Colon (tissue), 2 donors: ENCODE data around the gene HEXA.

ENCODE experiments used
- FAIRE-seq: peaks from 2 replicates; lab custom pipeline; 2012; peaks lifted over from hg19 to GRCh38; lab: Jason Lieb, UNC
- donor health status: control.
- donor health status: control.

The HEXA gene

GRCh38 chr15:72375501-72375845 lies 341 bp downstream of the HEXA start:
- FAIRE-seq: no peak

DNA sequence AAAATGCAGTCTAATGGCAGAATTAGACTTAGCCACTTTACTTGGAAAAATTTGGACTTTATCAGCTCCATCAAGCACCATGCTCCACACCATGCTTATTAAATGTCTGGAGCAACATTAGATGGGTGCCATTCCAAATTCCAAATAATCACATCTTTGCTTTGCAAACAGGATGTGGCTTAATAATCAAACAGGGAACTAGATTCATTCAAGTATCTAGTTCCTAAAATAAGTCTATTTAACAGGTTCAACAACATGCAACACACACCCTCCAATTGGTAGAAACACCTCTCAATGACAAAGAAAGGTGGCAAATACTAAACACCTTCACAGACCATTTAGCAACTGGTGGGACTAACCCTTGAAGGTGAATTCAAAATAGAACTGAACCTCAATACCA lies 3.5 kb downstream of the HEXA start:
- no peak for FAIRE-seq

GRCh38 chr15:72369964-72370363 lies 5.8 kb downstream of the HEXA start:
- no peak for FAIRE-seq

- no peak for FAIRE-seq
Observed at GRCh38 chr15:72368899-72369298, 6.9 kb downstream of the HEXA start.

DNA sequence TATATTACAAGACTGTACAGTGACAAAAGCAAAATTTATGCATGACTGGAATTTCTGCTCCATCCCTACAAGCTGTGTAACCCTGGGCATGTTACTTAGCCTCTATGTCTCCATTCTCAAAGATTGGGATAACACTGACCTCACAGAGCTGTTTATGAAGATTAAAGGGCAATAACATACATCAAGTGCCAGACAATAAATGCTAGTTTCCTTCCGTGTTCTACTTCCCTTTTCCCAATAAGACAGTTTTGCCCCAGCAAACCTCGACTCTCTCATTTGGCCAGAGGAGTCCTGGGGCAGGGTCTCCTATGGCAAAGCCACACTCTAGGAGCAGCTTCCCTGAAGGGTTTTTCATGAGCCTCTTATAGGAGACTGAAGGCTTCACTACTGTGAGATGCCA lies 7.5 kb downstream of the HEXA start:
- FAIRE-seq: no peak

DNA sequence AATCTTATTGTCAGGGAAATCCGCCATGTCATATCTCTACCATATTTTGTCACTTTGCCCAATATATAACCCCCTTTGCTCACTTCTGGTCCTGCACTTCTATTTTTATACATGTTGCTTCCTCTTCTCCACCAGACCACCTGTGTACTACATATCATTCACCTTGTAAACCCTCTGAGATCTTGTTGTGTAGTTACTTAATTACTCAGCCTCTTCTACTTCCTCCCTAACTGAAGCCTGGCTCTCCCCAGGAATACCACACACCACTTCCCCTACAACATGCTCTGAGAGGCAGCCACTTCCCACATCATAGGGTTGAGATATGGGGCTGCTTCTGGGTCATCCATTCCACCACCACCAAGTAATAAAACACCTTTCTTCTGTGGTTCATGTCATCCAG lies 10.0 kb downstream of the HEXA start:
- FAIRE-seq: no peak

DNA sequence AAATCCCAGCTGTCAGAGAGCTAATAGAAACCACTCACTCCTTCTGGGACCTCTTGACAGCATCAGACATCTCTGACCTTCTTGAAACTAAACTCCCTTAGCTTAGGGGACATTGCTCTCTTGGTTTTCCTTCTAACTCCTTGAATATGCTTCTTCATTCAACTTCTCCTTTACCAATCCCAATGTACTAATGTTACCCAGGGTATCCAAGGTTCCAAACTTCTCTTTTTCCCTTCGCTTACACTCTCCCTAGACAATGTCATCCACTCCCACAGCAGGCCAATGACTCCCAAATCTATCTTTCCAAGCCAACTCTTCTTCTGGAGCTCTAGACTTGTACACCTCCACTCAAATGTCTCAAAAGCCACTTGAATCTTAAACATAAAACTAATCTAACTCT lies 14.6 kb downstream of the HEXA start:
- no peak for FAIRE-seq

GRCh38 chr15:72358650-72359171 lies 17.1 kb downstream of the HEXA start:
- no peak for FAIRE-seq

DNA sequence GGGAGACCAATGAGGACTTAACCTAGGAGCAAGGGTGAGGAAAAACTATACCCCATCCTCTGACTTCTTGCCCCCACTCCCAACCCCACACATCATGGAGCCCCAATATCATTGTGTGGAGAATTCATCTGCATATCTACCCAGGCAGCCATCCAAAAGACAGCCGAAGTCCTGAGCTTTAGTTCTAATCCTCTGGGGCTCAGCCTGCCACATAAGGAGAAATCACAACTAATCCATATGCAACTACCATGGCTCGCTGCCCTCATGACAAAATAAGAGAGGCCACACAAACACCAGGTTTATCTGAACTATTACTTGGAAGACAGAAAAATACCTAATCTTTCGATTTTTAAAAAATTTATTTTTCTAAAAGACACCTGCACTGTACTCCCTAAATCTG lies 17.7 kb downstream of the HEXA start:
- no peak for FAIRE-seq

- no peak for FAIRE-seq
Observed at GRCh38 chr15:72354496-72354895, 21.3 kb downstream of the HEXA start.

GRCh38 chr15:72353266-72353665 lies 22.5 kb downstream of the HEXA start:
- no peak for FAIRE-seq

DNA sequence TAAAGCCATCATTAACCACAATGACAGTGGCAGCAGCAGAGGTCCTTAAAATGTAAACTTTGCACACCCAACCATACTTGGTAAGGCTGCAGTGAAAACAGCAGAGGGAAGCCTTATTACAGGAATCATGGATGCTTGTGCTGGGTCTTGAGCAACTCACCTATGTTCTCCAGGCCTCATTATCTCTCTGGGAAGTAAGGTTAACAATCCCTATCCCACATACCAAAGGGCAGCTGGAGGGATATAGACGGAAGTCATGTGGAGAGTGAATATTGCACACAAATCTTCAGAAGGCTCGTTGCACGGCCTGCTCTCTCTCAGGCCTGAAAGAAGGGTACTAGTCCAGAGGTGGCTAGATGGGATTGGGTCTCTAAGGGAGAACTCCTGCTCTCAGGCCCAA lies 30.0 kb downstream of the HEXA start:
- FAIRE-seq: no peak

DNA sequence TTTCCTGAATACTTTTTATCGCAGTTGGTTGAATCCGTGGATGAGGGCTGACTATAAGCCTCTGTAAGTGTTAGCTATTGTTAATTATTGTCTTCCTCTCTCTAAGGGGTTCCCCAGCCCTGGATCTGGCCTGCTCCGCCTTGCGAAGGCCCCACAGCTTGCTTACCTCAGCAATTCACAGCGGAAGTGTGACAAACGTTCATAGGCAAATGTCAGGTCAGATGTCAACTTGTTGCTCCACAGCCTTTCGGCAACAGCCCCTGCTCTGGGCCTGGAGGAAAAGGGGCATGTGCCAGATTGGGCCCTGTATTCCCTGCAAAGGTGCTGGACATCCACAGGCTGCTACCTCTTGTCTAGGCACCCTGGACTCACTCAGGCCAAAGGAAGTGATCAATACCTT lies 30.5 kb downstream of the HEXA start:
- no peak for FAIRE-seq

DNA sequence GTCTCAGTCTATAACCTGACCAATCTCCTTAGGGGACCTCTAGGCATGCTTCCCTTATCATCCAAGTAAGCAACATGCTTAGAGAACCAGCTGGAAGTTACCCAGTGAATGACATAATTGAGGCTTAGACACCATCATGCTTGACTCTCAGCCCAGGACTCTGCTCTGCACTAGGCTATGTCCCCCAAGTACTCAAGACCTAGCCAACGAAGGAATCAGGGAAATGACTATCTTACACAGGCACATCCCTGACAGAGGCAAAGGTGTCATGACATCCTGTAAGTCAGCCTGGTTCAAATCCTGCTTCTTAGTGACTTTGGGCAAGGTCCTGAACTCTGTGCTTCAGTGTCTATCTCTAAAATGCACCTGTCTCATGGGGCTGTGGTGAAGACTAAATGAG lies 31.2 kb downstream of the HEXA start:
- FAIRE-seq: no peak

DNA sequence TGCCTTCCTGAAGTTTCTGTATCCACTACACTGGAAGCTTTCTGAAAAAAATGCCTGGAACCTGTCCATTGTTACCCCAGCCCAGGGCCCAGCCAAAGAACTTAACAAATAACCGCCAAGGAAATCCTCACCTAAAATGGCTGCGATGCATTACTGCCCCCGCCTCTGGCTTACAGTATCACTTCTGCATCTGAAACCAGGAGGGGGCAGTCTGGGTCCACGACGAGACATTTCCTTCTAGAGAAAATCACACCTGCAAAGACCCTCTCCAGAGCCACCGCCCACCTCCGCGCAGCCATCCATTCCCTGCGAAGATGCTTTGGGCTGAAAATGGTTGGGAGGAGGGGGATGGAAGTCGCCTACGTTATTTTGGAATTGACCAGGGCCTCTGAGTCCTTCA lies 33.4 kb downstream of the HEXA start:
- no peak for FAIRE-seq

DNA sequence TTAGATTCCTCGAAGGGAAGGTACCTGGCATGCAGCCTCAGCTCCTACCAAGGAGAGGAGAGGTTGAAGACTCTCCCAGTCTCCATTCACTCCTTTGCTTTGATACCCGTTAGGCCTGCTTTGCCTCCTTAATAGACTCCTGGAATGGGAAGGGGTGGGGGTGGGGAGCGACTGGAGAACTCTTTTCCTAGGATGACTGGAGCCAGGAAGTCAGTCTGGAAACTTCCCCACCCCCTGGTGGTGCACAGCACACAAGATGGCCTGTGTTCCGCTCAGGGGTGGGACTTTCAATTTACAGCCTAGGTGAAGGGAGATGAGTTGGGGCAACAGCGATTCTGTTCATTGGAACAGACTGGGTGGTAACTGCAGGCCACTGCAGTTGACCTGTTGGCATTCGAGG lies 34.5 kb downstream of the HEXA start:
- FAIRE-seq: no peak

DNA sequence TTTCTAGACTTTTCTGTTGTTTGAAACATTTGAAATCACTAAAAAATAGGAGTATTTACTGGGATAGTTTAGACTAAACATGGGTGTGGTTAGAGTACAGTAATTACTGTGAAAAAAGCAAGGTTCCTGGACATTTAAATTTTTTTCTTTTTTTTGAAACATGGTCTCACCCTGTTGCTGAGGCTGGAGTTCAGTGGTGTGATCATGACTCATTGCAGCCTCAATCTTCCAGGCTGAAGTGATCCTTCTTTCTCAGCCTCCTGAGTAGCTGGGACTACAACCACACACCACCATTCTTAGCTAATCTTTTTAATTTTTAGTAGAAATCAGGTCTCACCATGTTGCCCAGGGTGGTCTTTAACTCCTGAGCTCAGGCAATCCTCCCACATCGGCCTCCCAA lies 35.4 kb downstream of the HEXA start:
- FAIRE-seq: no peak

GRCh38 chr15:72339777-72340177 lies 36.0 kb downstream of the HEXA start:
- no peak for FAIRE-seq

- FAIRE-seq: no peak
Observed at GRCh38 chr15:72338617-72339321, 37.0 kb downstream of the HEXA start.

DNA sequence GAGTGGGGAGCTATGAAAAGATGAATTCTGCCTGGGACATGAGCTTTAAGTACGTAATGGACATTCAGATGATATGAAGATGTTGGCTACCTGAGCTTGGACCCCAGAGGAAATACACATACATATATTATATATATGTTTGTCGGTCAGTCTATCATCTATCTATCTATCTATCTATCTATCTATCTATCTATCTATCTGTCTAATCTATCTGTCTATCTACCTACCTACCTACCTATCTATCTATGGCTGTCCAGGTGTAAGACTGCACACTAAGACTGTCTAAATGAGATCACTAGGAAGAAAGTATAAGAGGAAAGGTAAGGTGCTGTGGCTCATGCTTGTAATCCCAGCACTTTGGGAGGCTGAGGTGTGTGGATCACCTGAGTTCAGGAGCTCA lies 37.7 kb downstream of the HEXA start:
- no peak for FAIRE-seq

GRCh38 chr15:72334842-72335241 lies 41.0 kb downstream of the HEXA start:
- FAIRE-seq: no peak

DNA sequence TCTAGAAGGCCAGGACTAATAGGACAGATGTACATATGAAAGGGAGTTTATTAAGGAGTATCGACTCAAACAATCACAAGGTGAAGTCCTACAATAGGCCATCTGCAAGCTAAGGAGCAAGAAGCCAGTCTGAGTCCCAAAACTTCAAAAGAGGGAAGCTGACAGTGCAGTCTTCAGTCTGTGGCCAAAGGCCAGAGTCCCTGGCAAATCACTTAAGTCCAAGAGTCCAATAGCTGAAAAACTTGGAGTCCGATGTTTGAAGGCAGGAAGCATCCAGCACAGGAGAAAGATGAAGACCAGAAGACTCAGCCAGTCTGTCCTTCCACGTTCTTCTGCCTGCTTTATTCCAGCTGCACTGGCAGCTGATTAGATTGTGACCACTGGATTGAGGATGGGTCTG lies 44.8 kb downstream of the HEXA start:
- FAIRE-seq: no peak

GRCh38 chr15:72323752-72324151 lies 52.1 kb downstream of the HEXA start:
- FAIRE-seq: peak; percentile 47

DNA sequence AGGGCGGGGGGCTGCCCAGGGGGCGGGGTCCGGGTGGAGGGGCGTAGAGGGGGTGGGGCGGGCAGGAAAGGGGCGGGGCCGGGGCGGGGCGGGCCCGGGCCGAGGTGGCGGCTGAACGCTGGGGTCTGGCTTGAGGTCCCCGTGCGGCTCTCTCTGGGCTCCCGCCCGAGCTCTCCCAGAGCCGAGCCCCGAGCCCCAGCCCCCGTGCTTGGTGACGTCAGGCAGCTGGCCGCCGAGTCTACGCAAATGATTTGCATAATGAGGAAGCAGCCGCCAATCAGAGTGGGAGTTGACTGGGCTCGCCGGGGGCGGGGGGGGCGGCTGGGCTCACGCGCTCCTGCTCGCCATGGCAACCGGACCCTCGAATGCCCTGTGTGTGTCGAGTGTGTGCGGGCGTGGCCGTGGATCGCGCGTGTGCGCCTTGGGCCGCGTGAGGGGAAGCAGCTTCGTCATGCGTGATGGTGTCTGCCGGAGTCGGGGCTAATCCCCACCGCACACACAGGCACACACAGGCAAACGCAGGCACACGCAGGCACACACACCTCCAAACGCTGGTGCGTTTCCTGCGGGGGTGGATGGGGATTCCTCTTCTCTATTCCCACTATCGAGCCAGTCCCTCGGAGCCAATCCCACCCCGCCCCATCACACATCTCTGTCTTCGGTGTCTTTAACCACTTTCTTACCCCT lies 55.7 kb downstream of the HEXA start, which contains the start of gene CELF6:
TSS of gene CELF6 (minus strand) at position 173 of the 687 bp plus-strand sequence. CDS start 283 bp downstream, outside the sequence.
- FAIRE-seq: no peak
